Peyer's patch (tissue), 4 donors: ENCODE measurements around the gene BCAS1.

ENCODE experiments used
- CTCF ChIP-seq, 6 experiments: fragments of 450-650 bp in 4 of 6; fragments of 200-600 bp in 2 of 6; sonication (generic) in 1 of 6; IDR thresholded peaks; one replicate each; pipeline ENCODE4 v1.5.1; 2017 to 2019; ENCODE audit warnings: antibody characterized with exemption in 6 of 6, mild to moderate bottlenecking in 3 of 6, moderate library complexity in 1 of 6
- POLR2A ChIP-seq, 2 donors: fragments of 450-650 bp; IDR thresholded peaks; one replicate each; pipeline ENCODE4 v1.5.1; 2017; ENCODE audit warnings: antibody characterized with exemption in 2 of 2, mild to moderate bottlenecking in 2 of 2, moderate library complexity in 2 of 2

GRCh38 chr20:54085910-54086309 is 15.5 kb upstream of the BCAS1 start:
- TF ChIP-seq CTCF (IDR thresholded peaks at IDR 0.05), result no peak
- no peak for TF ChIP-seq POLR2A (IDR thresholded peaks at IDR 0.05)
